Dendritic cell treated with granulocyte-macrophage colony-stimulating factor and Interleukin-4, amounts not matched to agents 40 ng/mL and 50 ng/mL, for 4 days (primary cell): ENCODE measurements around the gene DPP9.

ENCODE experiments used
- H3K27ac Mint-ChIP-seq: one replicate; pipeline ENCODE4 v1.8.0; 2022; ENCODE audit warnings: mild to moderate bottlenecking, mixed read lengths
- H3K27me3 Mint-ChIP-seq: one replicate; pipeline ENCODE4 v1.8.0; 2022; ENCODE audit warnings: mild to moderate bottlenecking, mixed read lengths
- H3K36me3 Mint-ChIP-seq: one replicate; pipeline ENCODE4 v1.8.0; 2022; ENCODE audit warnings: low read depth, mixed read lengths
- H3K4me1 Mint-ChIP-seq: one replicate; pipeline ENCODE4 v1.8.0; 2022; ENCODE audit warnings: low read depth, mixed read lengths
- H3K4me3 Mint-ChIP-seq: one replicate; pipeline ENCODE4 v1.8.0; 2022; ENCODE audit warnings: mild to moderate bottlenecking, moderate library complexity, mixed read lengths
- H3K9me3 Mint-ChIP-seq: one replicate; pipeline ENCODE4 v1.8.0; 2022; ENCODE audit warnings: mixed read lengths
- intact Hi-C: fragments of 100-400 bp; cut with micrococcal nuclease; formaldehyde crosslinking; loops from one replicate; pipeline ENCODE4 v1.15.0; 2022

Gene DPP9

GRCh38 chr19:4723595-4724514 is at the start of gene DPP9:
Gene DPP9 (minus strand): TSS chr19:4723842. CDS start chr19:4719906, 3,936 bp downstream.
- Mint-ChIP-seq H3K27ac (peak within 1 kb of the TSS; percentile 94), H3K36me3 (peaks cover 48% of the 10 kb centered on the region), H3K4me3 (peak within 1 kb of the TSS; percentile 97), H3K4me1 (peaks cover 52% of the 10 kb centered on the region), H3K9me3 (no peaks in the 10 kb centered on the region), H3K27me3 (no peaks in the 10 kb centered on the region)
- intact Hi-C loops, result no loop called here

- peaks cover 34% of the 10 kb centered on the region for H3K27me3 Mint-ChIP-seq
- intact Hi-C loops, result no loop called here
- H3K4me3 Mint-ChIP-seq, result no peak overlapping the region
- H3K27ac Mint-ChIP-seq, result no peak overlapping the region
- H3K4me1 Mint-ChIP-seq, result no peaks in the 10 kb centered on the region
- no peaks in the 10 kb centered on the region for H3K9me3 Mint-ChIP-seq
- H3K36me3 Mint-ChIP-seq, result no peaks in the 10 kb centered on the region
Observed at GRCh38 chr19:4773047-4773640, 49.5 kb upstream of the DPP9 start.

GRCh38 chr19:4772566-4772965 is 48.9 kb upstream of the DPP9 start:
- Mint-ChIP-seq H3K4me3 (no peak overlapping the region), H3K27me3 (peaks cover 36% of the 10 kb centered on the region), H3K36me3 (no peaks in the 10 kb centered on the region), H3K9me3 (no peaks in the 10 kb centered on the region), H3K4me1 (no peaks in the 10 kb centered on the region), H3K27ac (no peak overlapping the region)
- intact Hi-C loops, result no loop called here

- no peaks in the 10 kb centered on the region for H3K9me3 Mint-ChIP-seq
- H3K4me3 Mint-ChIP-seq, result no peak overlapping the region
- intact Hi-C loops, result no loop called here
- no peak overlapping the region for H3K27ac Mint-ChIP-seq
- no peaks in the 10 kb centered on the region for H3K36me3 Mint-ChIP-seq
- H3K4me1 Mint-ChIP-seq, result no peaks in the 10 kb centered on the region
- peaks cover 32% of the 10 kb centered on the region for H3K27me3 Mint-ChIP-seq
Observed at GRCh38 chr19:4768934-4769777, 45.5 kb upstream of the DPP9 start.

- Mint-ChIP-seq H3K36me3 (no peaks in the 10 kb centered on the region), H3K4me3 (no peak overlapping the region), H3K9me3 (no peaks in the 10 kb centered on the region), H3K4me1 (peaks cover 12% of the 10 kb centered on the region), H3K27me3 (peaks cover 60% of the 10 kb centered on the region), H3K27ac (no peak overlapping the region)
- intact Hi-C loops, result no loop called here
Observed at GRCh38 chr19:4764393-4764660, 40.7 kb upstream of the DPP9 start.

- Mint-ChIP-seq H3K4me3 (no peak overlapping the region), H3K4me1 (peaks cover 14% of the 10 kb centered on the region), H3K27me3 (peaks cover 68% of the 10 kb centered on the region)
Observed at GRCh38 chr19:4763021-4763420, 39.4 kb upstream of the DPP9 start.

GRCh38 chr19:4760285-4760650 is 36.6 kb upstream of the DPP9 start:
- no peaks in the 10 kb centered on the region for H3K36me3 Mint-ChIP-seq
- no peak overlapping the region for H3K4me3 Mint-ChIP-seq
- H3K27ac Mint-ChIP-seq, result no peak overlapping the region
- H3K27me3 Mint-ChIP-seq, result peaks cover 74% of the 10 kb centered on the region
- H3K9me3 Mint-ChIP-seq, result no peaks in the 10 kb centered on the region
- peaks cover 14% of the 10 kb centered on the region for H3K4me1 Mint-ChIP-seq
- intact Hi-C loops, result no loop called here

More at GRCh38 chr19:4763021-4763420, 39.4 kb upstream of the DPP9 start:
- Mint-ChIP-seq H3K36me3 (no peaks in the 10 kb centered on the region), H3K27ac (no peak overlapping the region), H3K9me3 (no peaks in the 10 kb centered on the region)
- intact Hi-C loops, result no loop called here

GRCh38 chr19:4759388-4760284 is 36.0 kb upstream of the DPP9 start:
- Mint-ChIP-seq H3K27me3 (peaks cover 72% of the 10 kb centered on the region), H3K4me1 (peaks cover 14% of the 10 kb centered on the region), H3K9me3 (no peaks in the 10 kb centered on the region), H3K27ac (no peak overlapping the region), H3K36me3 (no peaks in the 10 kb centered on the region), H3K4me3 (peak overlapping the region; percentile 17)
- intact Hi-C loops, result no loop called here

GRCh38 chr19:4758659-4759058 is 35.0 kb upstream of the DPP9 start:
- Mint-ChIP-seq H3K4me3 (no peak overlapping the region), H3K27ac (no peak overlapping the region), H3K4me1 (peaks cover 14% of the 10 kb centered on the region), H3K36me3 (no peaks in the 10 kb centered on the region), H3K27me3 (peaks cover 68% of the 10 kb centered on the region), H3K9me3 (no peaks in the 10 kb centered on the region)
- intact Hi-C loops, result no loop called here

GRCh38 chr19:4758082-4758481 is 34.4 kb upstream of the DPP9 start:
- no peak overlapping the region for H3K4me3 Mint-ChIP-seq
- intact Hi-C loops, result no loop called here

GRCh38 chr19:4755459-4755858 is 31.8 kb upstream of the DPP9 start:
- Mint-ChIP-seq H3K27ac (no peak overlapping the region), H3K9me3 (no peaks in the 10 kb centered on the region), H3K4me1 (peaks cover 14% of the 10 kb centered on the region), H3K4me3 (no peak overlapping the region), H3K27me3 (peaks cover 46% of the 10 kb centered on the region), H3K36me3 (no peaks in the 10 kb centered on the region)
- intact Hi-C loops, result no loop called here

More at GRCh38 chr19:4758082-4758481, 34.4 kb upstream of the DPP9 start:
- H3K9me3 Mint-ChIP-seq, result no peaks in the 10 kb centered on the region
- H3K36me3 Mint-ChIP-seq, result no peaks in the 10 kb centered on the region
- peaks cover 66% of the 10 kb centered on the region for H3K27me3 Mint-ChIP-seq
- no peak overlapping the region for H3K27ac Mint-ChIP-seq
- H3K4me1 Mint-ChIP-seq, result peaks cover 14% of the 10 kb centered on the region

GRCh38 chr19:4754248-4754647 is 30.6 kb upstream of the DPP9 start:
- peaks cover 2% of the 10 kb centered on the region for H3K4me1 Mint-ChIP-seq
- intact Hi-C loops, result no loop called here
- H3K36me3 Mint-ChIP-seq, result no peaks in the 10 kb centered on the region
- no peak overlapping the region for H3K4me3 Mint-ChIP-seq
- no peaks in the 10 kb centered on the region for H3K9me3 Mint-ChIP-seq
- peaks cover 41% of the 10 kb centered on the region for H3K27me3 Mint-ChIP-seq
- H3K27ac Mint-ChIP-seq, result no peak overlapping the region

- Mint-ChIP-seq H3K4me1 (peaks cover 8% of the 10 kb centered on the region), H3K27ac (no peak overlapping the region), H3K36me3 (no peaks in the 10 kb centered on the region), H3K9me3 (no peaks in the 10 kb centered on the region), H3K4me3 (no peak overlapping the region), H3K27me3 (peaks cover 38% of the 10 kb centered on the region)
- intact Hi-C loops, result no loop called here
Observed at GRCh38 chr19:4749870-4750590, 26.4 kb upstream of the DPP9 start.
